ENCODE data around the gene NHSL2.
"Not testable (repeated sequence)": the region's sequence is repeated elsewhere in the genome, so short reads cannot be mapped to it uniquely, and the experiment has no call there.

Gene NHSL2

DNA sequence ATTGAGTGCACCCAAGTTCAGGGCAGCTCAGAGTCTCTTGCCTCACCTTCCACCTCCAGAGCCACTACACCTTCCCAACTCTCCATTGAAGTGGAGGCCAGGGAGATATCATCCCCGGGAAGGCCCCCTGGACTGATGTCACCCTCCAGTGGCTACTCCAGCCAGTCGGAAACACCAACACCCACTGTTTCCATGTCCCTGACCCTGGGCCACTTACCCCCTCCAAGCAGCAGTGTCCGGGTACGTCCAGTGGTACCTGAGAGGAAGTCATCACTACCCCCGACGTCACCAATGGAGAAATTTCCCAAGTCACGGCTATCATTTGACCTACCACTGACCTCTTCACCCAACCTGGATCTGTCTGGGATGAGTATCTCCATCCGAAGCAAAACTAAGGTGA lies 228.9 kb downstream of the NHSL2 start:
- no peak for DNase-seq

DNA sequence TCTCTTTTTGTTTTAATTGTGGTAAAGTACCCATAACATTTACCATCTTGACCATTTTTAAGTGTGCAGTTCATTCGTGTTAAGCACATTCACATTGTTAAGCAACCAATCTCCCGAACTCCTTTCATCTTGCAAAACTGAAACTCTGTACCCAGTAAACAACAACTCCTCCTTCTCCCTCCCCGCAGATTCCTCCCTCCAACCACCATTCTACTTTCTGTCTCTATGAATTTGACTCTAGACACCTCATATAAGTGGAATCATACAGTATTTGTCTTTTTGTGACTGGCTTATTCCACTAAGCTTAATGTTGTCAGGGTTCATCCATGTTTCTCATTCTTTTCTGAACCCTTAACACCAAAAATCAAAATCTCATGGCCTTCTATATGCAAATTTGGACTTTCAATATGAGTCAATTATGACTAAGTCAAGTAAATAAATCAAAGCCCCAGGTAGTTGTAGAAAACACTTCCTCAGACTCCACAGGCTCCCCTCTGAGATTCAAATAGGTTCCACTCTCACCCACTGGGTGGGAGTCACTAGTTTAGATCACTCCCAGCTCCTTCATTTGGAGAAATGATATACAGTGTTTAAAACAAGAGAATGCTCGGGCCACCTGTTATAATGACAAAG lies 230.8 kb downstream of the NHSL2 start:
- DNase-seq: no peak

DNA sequence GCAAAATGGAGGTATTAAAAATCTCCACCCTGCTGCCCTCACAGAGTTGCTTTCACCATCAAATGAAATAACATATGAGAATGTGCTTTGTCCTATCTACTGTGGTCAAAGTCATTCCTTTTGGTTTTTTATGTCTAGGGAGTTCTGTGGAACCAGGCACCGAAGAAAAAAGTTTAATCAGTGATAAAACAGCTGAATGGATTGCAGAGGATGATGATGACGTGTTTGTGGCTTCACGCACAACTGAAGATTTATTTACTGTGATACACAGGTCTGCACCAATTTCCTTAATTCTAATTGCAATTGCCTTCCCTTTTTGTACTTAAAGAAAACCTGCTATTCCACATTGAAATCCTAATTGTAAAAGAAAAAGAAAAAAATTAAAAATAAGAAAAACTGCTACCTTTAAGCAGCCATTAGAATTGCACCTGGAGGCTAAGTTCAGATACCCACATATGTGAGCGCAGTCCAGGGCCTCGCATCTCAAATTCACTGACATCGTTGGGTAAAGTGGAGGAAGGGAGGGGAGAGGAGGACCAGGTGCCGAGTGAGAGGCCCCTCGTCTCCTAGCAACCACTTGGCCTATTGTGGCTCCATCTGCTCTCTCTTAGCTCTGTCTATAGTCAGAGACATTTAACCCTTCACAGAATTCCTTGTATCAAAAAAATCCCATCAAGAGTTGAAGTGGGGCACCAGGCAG lies 231.6 kb downstream of the NHSL2 start:
- DNase-seq: no peak

DNA sequence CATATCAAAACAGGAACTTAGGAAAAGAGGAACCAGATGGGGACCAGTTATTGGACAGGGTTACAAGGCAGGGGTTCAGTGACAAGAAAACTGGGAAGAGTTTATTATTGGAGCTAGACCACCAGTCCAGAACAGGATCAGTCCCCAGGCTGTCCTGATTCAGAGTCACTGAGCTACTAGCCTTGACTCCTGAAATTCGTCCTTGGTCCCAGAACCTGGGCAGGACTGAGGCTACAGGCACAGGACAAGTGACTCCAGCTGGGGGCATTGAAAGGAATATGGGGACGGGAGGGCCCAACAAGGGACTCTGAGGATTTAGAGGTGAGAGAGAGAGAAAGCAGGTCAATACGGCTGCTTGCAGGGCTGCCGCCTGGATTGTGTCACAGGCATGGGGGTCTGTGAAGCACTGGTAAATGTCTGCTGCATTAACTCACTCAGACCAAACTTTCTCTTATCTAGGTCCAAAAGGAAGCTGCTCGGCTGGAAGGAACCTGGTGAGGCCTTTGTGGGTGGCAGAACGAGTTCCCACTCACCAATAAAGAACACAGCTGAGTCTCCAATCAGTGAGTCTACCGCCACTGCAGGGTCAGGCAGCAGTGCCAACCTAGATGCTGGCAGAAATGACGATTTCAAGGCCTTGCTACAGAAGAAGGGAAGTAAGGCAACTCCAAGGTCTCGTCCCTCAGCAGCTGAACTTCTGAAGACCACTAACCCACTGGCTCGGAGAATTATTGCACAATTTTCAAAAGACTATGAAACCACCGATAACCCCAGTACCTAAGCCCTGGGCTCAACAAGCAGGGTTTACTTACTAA lies 232.4 kb downstream of the NHSL2 start:
- DNase-seq: no peak

DNA sequence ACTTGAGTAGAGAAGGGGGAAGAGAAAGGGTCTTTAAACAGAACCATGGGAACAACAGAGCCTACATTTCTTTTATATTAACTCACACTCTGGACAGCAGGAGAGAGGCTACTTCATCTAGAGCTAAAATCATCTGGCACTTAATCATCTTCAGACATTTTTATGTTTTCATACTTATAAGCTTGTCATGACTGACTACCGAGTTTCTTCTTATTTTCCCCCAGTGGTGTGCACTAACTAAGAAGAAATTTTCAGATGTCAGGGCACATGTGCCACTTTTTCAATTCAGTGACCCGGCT lies 232.9 kb downstream of the NHSL2 start:
- no peak for DNase-seq

DNA sequence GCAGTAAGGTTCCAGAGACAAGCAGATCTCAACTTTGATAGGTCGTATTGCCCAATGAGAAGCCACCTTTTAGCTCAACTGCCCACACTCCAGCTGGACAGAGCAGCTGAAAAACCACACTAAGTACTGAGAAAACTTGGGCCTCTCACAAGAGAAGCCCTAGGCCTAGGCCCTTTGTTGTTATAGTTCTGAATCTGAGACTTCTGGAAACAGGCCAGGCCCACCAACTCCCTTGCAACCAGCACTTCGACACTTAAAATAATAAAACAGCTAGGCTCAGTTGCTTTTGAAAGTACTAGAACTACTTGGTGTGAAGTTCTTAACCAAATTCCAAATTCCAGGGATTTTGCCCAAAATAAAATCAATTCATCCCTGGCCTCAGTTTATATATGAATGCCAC lies 234.5 kb downstream of the NHSL2 start:
- no peak for DNase-seq

DNA sequence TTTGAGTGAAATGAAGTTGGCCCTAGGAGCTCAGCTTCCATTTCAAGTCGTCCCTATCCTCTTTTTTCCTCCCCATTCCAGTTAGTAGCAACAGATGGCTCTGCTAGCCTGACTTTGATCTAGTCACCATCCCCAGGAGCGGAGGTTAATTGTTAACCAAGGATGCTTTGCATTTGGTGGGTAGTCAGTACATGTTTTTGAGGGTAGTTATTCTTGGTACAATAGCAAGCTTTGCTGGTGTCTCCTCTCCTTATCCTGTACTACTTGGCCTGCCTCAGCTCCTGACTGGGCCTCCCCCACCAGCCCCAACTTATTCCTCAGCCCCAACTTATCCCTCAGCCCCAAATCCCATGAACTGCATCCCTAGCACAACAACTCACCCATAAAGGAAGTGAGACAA lies 235.9 kb downstream of the NHSL2 start:
- no peak for DNase-seq

DNA sequence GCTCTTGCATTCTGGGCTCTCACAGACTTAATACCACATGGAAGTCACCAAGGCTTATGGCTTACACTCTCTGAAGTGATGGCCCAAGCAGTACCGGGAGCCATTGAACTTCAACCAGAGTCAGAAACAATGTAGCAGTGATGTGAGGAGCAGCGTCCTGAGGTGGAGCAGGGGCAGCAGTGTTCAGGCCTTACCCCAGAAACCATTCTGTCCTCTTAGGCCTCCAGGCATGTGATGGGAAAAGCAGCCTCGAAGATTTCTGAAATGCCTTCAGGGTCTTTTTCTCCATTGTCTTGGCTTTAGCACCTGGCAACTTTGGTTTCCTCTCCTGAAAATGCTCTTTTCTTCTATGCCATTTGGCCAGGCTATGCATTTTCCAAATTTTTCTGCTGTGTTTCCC lies 248.1 kb downstream of the NHSL2 start:
- DNase-seq: no peak

DNA sequence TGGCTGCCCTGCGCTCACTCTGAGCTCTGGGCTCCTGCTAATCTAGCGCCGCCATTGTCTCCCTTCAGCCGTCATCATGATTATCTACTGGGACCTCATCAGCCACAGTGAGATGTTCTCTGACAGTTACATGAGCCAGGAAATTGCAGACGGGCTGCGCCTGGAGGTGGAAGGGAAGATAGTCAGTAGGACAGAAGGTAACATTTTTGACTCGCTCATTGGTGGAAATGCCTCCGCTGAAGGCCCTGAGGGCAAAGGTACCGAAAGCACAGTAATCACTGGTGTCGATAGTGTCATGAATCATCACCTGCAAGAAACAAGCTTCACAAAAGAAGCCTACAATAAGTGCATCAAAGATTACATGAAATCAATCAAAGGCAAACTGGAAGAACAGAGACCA lies 249.1 kb downstream of the NHSL2 start:
- no peak for DNase-seq

DNA sequence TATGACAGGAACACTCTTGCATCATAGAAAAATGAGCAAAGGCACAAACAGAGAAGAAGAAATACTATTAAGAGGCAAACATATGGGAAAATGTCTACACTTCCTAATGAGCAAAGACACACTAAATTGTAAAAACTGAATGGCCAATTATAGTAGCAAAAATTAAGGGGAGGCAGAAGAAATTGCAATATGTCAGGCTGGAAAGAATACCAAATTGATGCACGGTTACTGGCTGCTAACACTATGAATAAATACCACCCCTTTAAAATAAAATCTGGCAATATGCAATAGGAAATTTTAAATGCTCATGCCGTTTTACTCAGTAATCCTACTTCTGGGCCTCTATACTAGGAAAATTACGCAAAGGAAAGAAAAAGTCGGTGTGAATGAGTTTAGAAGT lies 254.9 kb downstream of the NHSL2 start:
- DNase-seq: no peak

DNA sequence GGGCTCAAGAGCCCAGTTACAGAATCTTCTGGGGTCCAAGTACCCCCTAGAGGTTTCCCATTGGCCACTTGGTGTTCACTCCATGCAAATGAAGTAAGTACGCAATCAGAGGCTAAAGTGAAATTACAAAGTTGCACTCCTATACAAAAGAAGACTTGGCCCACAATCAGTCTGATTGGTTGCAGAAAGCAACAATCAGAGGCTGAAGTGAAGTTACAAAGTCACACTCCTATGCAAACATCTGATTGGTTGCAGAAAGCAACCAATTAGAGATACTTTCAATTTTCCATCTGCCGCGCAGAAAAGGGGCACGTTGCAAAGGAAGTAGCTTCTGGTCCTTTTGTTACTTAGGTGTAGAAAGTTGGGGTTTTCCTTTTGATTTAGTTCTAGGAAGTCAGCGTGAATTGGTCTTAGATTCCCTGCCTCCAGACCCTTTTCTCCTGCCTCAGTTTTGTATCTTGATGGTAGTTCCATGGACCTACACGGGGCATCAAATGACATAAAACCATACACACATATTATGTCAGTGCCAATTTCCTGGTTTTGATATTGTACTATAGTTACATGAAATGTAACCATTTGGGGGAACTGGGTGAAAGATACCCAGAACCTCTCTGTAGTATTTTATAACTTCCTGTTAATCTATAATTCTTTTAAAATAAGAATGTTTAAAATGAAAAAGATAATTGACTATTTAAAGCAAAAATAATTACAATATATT lies 258.5 kb downstream of the NHSL2 start:
- DNase-seq: no peak

DNA sequence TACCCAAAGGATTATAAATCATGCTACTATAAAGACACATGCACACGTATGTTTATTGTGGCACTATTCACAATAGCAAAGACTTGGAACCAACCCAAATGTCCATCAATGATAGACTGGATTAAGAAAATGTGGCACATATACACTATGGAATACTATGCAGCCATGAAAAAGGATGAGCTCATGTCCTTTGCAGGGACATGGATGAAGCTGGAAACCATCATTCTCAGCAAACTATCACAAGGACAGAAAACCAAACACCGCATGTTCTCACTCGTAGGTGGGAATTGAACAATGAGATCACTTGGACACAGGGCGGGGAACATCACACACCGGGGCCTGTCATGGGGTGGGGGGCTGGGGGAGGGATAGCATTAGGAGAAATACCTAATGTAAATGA lies 265.6 kb downstream of the NHSL2 start:
- not testable (repeated sequence) for DNase-seq

DNA sequence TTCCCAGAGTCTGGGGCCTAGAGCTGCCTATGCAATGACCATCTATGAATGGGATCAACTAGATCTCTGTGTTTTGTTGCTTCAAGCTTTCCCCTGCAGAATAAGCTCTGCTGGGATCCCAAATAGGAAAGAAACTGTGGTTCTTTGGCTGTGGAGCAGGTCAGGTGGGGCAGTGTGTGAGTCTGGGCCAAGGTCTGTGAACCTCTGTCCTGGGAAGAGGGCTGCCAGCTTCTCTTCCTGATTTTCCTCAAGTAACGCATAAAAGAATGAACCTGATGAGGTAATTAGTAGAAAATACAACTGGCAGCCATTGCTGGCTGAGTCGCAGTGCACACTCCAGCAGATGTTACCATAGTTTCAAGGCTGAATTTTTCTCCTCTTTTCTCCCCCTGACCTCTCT lies 266.3 kb downstream of the NHSL2 start:
- DNase-seq: no peak

DNA sequence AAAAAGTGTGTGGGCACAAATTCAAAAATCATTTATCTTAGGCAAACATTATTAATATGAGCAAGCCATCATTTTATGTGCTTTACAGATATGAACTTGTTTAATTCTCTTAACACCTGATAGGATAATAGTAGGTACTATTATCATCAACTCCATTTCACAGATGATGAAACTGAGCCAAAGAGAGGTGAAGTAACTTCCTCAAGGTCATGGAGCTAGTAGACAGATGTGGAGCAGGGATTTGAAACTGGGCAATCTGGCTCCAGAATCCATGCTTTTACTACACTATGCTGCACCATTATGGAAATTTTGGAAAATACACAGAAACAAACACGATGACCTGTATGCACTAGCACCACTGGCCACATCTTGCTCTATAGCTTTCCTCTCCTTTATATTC lies 269.9 kb downstream of the NHSL2 start:
- no peak for DNase-seq

DNA sequence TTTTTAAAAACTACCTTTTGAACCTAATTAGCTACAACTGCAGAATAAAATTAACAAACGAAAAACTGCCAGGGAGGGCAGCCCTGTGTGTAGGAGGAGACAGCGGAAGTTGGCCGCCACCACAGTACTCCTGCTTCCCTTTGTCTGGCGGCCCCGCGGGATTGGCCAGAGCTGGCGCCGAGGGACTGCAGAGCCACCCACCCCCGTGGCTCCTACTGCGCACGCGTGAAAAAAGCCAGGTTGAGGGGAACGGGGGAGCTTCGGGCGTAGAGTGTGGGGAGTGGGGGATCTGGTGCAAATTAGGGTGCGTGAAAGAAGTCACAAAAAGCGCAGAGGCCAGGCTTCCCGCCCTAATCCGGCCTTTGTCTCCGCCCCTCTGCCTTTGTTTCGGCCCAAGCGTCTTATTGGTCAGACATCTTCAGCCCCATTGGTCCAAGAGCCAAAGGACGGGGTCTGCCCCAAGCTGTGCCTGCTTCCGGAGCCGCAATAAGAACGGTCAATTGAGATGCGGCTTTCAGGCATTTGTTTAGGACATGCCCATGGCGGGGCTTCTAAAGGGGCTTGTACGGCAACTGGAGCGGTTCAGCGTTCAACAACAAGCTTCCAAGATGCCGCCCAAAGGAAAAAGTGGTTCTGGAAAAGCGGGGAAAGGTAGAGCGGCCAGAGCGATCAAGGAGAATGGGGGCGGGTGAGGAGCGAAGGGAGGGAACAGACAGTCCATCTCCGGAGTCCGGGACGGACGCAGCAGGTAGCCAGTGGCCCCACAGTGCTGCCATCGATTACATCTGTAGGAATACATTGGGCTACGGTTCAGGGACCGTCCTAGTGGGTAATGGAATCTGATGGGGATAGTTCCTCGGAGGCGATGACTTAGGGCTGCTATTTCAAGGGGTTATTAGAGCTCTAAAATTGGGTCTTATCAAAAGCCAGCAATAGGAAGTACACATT lies 270.8 kb downstream of the NHSL2 start, which contains the start of gene PIN4:
PIN4 (plus strand) TSS at position 580 of the 948 bp plus-strand sequence; CDS start at position 609, 29 bp downstream.
- peak; percentile 94 for DNase-seq

DNA sequence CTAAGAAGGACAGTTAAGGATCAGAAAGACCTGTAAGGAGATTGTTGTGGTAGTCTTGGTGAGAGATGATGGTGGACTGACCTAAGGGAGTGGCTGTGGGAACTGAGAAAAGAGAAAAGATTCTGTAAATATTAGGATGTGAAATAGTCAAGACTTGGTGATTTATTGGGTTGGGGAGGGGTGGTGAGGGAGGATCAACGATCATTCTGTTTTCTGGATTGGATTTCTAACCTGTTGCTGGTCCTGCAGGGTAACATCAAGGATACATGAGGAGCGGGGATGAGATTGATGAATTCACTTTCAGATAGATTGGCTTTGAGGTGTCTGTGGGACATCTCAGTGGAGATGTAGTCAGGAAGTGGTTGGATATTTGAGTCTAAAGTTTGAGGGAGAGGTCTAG lies 272.3 kb downstream of the NHSL2 start:
- DNase-seq: no peak

DNA sequence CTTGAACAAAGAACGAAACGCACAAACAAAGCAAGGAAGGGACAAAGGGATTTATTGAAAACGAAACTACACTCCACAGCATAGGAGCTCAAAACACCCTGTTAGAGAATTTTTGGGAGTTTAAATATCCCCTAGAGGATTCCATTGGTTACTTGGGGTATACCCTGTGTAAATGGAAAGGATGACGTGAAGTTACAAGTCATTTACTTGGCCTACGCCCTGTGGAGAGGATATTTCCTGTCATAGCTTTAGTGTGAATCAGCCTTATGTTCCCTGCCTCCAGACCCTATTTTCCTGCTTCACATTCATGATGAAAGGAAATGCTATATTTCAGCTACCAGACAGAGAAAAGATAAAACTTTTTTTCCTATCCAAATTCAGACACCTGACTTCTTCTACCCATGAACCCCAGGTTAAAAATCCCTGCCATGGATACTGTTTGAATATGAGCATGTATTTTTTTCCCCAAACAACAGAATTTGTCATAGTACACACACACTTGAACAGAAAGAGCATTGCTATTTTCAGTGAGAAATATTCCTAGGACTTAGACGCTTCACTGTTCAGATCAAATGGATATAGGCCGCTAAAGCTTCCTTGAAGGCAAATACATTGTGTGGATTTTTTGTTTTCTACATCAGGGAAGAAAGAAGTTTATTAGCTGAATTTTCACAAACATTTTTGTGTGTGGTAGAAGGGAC lies 291.3 kb downstream of the NHSL2 start:
- DNase-seq: peak; percentile 78
